Measurements from ENCODE around the gene NAA35.

Gene NAA35

DNA sequence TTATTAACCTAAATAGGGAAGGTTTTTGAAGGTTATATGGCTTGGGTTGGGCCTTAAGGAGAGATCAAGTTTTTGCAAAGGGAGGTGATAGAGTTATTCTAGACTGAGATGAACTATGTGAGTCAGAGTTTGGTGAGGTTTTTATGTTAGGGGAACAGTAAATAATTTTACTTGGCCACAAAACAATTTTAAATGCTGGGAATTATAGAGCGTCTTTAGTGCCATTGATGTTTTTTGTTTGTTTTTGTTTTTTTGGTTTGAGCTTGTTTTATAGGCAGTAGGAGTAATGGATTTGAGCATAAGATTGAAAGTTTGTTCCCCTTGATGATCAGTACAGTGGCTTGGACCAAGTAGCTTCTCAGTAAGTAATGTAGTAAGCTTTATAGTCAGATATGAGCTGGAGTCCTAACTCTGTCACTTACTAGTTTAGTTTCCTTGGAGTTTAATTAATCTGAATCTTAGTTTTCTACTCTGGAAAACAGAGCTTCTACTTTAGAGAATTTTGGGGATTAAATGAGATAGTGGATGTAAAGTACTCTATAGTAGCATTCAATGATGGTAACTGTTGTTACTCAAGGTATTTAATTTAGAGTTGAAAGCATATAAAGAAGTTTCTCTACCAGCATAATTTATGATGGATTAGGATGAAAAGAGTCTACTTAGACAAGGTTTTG, 2.9 kb downstream of the NAA35 start:
- DNase-seq: no peak
- H3K4me3 ChIP-seq (ENCODE audit: insufficient read depth, low read depth, low read length, poor library complexity, severe bottlenecking): no peak overlapping the region
- peaks cover 16% of the 10 kb centered on the region for H3K36me3 ChIP-seq (ENCODE audit: control insufficient read depth, insufficient read depth, low read length)
- peaks cover 16% of the 10 kb centered on the region for H3K4me1 ChIP-seq (ENCODE audit: control insufficient read depth, insufficient read depth, low read length, poor library complexity, severe bottlenecking)
- no peaks in the 10 kb centered on the region for H3K9me3 ChIP-seq (ENCODE audit: control insufficient read depth, low read length)
- H3K27ac ChIP-seq (ENCODE audit: insufficient read depth, low read length, poor library complexity, severe bottlenecking): no peak overlapping the region
- H3K27me3 ChIP-seq (replicated peaks; ENCODE audit: control insufficient read depth, insufficient read depth, low read length, poor library complexity, severe bottlenecking): no peaks in the 10 kb centered on the region

DNA sequence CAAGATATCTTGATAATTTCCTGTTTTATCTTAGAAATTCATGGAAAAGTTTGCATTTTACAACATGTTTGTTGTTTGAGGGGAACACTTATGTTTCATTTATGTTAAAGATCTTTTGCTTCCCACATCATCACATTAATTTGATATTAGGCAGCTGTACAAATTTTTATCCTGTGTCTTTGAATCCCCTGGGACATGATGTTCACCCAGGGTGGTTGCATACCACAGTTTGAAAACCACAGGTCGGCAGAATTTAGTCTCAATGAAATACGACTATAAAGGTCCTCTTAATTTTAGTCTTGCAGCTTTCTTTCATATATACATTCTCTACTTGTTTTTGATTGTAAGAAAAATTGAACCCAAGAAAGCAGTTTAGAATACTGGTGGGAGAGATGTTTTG, 3.7 kb downstream of the NAA35 start:
- Histone ChIP-seq H3K4me1 (ENCODE audit: control insufficient read depth, insufficient read depth, low read length, poor library complexity, severe bottlenecking) (peaks cover 15% of the 10 kb centered on the region), H3K36me3 (ENCODE audit: control insufficient read depth, insufficient read depth, low read length) (peaks cover 17% of the 10 kb centered on the region), H3K4me3 (ENCODE audit: insufficient read depth, low read depth, low read length, poor library complexity, severe bottlenecking) (no peak overlapping the region), H3K27ac (ENCODE audit: insufficient read depth, low read length, poor library complexity, severe bottlenecking) (no peak overlapping the region), H3K27me3 (replicated peaks; ENCODE audit: control insufficient read depth, insufficient read depth, low read length, poor library complexity, severe bottlenecking) (no peaks in the 10 kb centered on the region), H3K9me3 (ENCODE audit: control insufficient read depth, low read length) (no peaks in the 10 kb centered on the region)
- no peak for DNase-seq

GRCh38 chr9:85949586-85950335, 8.8 kb downstream of the NAA35 start:
- DNase-seq: no peak
- no peak overlapping the region for H3K27ac ChIP-seq (ENCODE audit: insufficient read depth, low read length, poor library complexity, severe bottlenecking)
- H3K36me3 ChIP-seq (ENCODE audit: control insufficient read depth, insufficient read depth, low read length): peaks cover 23% of the 10 kb centered on the region
- no peaks in the 10 kb centered on the region for H3K27me3 ChIP-seq (replicated peaks; ENCODE audit: control insufficient read depth, insufficient read depth, low read length, poor library complexity, severe bottlenecking)
- H3K4me3 ChIP-seq (ENCODE audit: insufficient read depth, low read depth, low read length, poor library complexity, severe bottlenecking): no peak overlapping the region
- H3K4me1 ChIP-seq (ENCODE audit: control insufficient read depth, insufficient read depth, low read length, poor library complexity, severe bottlenecking): no peaks in the 10 kb centered on the region
- no peaks in the 10 kb centered on the region for H3K9me3 ChIP-seq (ENCODE audit: control insufficient read depth, low read length)

DNA sequence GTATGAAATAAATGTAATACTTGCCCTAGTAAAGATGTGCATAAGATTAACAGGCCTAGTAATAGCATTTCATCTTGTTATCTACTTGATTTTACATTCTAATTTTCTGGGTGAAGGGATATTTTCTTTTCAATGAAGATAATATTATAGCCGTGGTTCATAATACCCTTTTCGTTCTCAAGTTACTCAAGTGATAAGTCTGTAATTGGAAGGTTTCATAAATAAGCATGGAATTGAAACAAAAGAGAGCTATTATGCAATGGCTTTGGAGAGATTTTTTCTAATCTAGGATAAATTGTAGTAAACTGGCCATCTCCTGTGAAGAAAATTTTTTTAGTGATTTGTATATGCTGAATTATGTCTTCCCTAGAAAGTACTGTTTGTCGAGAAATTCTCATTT, 19.0 kb downstream of the NAA35 start:
- Histone ChIP-seq H3K27me3 (replicated peaks; ENCODE audit: control insufficient read depth, insufficient read depth, low read length, poor library complexity, severe bottlenecking) (no peaks in the 10 kb centered on the region), H3K9me3 (ENCODE audit: control insufficient read depth, low read length) (no peaks in the 10 kb centered on the region), H3K27ac (ENCODE audit: insufficient read depth, low read length, poor library complexity, severe bottlenecking) (no peak overlapping the region), H3K36me3 (ENCODE audit: control insufficient read depth, insufficient read depth, low read length) (peaks cover 40% of the 10 kb centered on the region), H3K4me1 (ENCODE audit: control insufficient read depth, insufficient read depth, low read length, poor library complexity, severe bottlenecking) (no peaks in the 10 kb centered on the region), H3K4me3 (ENCODE audit: insufficient read depth, low read depth, low read length, poor library complexity, severe bottlenecking) (no peak overlapping the region)
- no peak for DNase-seq

- no peak overlapping the region for H3K4me3 ChIP-seq (ENCODE audit: insufficient read depth, low read depth, low read length, poor library complexity, severe bottlenecking)
- no peak for DNase-seq
Observed at GRCh38 chr9:85960688-85961093, 19.7 kb downstream of the NAA35 start.

DNA sequence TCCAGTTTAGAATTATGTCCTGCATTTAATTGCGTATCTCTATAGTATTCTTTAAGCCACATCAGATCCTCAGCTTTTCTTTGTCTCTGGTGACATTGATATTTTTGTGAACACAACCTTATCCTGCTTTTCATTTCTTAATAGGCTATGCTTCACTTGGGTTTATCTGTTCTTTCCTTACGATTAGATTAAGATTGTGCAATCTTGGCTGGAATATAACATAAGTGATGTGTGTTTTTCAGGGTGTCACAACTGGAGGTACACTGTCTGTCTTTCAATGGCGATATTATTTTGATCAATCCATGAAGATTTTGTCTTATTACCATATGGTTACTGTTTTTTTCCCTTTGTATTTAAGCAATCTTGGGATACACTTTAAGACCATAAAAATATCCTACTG, 23.6 kb downstream of the NAA35 start:
- Histone ChIP-seq H3K36me3 (ENCODE audit: control insufficient read depth, insufficient read depth, low read length) (peaks cover 53% of the 10 kb centered on the region), H3K27me3 (replicated peaks; ENCODE audit: control insufficient read depth, insufficient read depth, low read length, poor library complexity, severe bottlenecking) (no peaks in the 10 kb centered on the region), H3K4me3 (ENCODE audit: insufficient read depth, low read depth, low read length, poor library complexity, severe bottlenecking) (no peak overlapping the region), H3K27ac (ENCODE audit: insufficient read depth, low read length, poor library complexity, severe bottlenecking) (no peak overlapping the region), H3K9me3 (ENCODE audit: control insufficient read depth, low read length) (no peaks in the 10 kb centered on the region), H3K4me1 (ENCODE audit: control insufficient read depth, insufficient read depth, low read length, poor library complexity, severe bottlenecking) (no peaks in the 10 kb centered on the region)
- no peak for DNase-seq

More at GRCh38 chr9:85960688-85961093, 19.7 kb downstream of the NAA35 start:
- Histone ChIP-seq H3K27ac (ENCODE audit: insufficient read depth, low read length, poor library complexity, severe bottlenecking) (no peak overlapping the region), H3K4me1 (ENCODE audit: control insufficient read depth, insufficient read depth, low read length, poor library complexity, severe bottlenecking) (no peaks in the 10 kb centered on the region), H3K36me3 (ENCODE audit: control insufficient read depth, insufficient read depth, low read length) (peaks cover 46% of the 10 kb centered on the region), H3K27me3 (replicated peaks; ENCODE audit: control insufficient read depth, insufficient read depth, low read length, poor library complexity, severe bottlenecking) (no peaks in the 10 kb centered on the region), H3K9me3 (ENCODE audit: control insufficient read depth, low read length) (no peaks in the 10 kb centered on the region)

- no peak overlapping the region for H3K4me3 ChIP-seq (ENCODE audit: insufficient read depth, low read depth, low read length, poor library complexity, severe bottlenecking)
- H3K27me3 ChIP-seq (replicated peaks; ENCODE audit: control insufficient read depth, insufficient read depth, low read length, poor library complexity, severe bottlenecking): no peaks in the 10 kb centered on the region
- DNase-seq: no peak
- no peaks in the 10 kb centered on the region for H3K9me3 ChIP-seq (ENCODE audit: control insufficient read depth, low read length)
- no peaks in the 10 kb centered on the region for H3K4me1 ChIP-seq (ENCODE audit: control insufficient read depth, insufficient read depth, low read length, poor library complexity, severe bottlenecking)
- peaks cover 50% of the 10 kb centered on the region for H3K36me3 ChIP-seq (ENCODE audit: control insufficient read depth, insufficient read depth, low read length)
- H3K27ac ChIP-seq (ENCODE audit: insufficient read depth, low read length, poor library complexity, severe bottlenecking): no peak overlapping the region
Observed at GRCh38 chr9:85964949-85965348, 24.0 kb downstream of the NAA35 start.

DNA sequence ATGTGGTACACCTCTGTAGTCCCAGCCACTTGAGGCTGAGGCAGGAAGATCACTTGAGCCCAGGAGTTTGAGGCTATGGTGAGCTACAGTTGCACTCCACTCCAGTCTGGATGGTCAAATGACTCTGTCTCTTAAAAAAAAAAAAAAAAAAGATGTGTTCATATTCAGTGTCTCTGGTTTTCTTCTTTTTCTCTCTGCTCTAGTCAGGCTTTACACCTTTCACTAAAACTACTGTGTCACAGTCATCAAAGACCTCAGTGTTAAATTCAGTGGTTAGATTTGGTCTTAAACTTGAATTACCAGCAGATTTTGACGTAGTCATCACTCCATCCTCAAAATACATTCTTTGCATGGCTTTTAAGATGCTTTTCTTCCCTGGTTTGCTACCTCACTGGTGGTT, 28.8 kb downstream of the NAA35 start:
- H3K9me3 ChIP-seq (ENCODE audit: control insufficient read depth, low read length): no peaks in the 10 kb centered on the region
- no peak overlapping the region for H3K27ac ChIP-seq (ENCODE audit: insufficient read depth, low read length, poor library complexity, severe bottlenecking)
- no peak overlapping the region for H3K4me3 ChIP-seq (ENCODE audit: insufficient read depth, low read depth, low read length, poor library complexity, severe bottlenecking)
- no peaks in the 10 kb centered on the region for H3K27me3 ChIP-seq (replicated peaks; ENCODE audit: control insufficient read depth, insufficient read depth, low read length, poor library complexity, severe bottlenecking)
- no peaks in the 10 kb centered on the region for H3K4me1 ChIP-seq (ENCODE audit: control insufficient read depth, insufficient read depth, low read length, poor library complexity, severe bottlenecking)
- DNase-seq: no peak
- peaks cover 35% of the 10 kb centered on the region for H3K36me3 ChIP-seq (ENCODE audit: control insufficient read depth, insufficient read depth, low read length)

DNA sequence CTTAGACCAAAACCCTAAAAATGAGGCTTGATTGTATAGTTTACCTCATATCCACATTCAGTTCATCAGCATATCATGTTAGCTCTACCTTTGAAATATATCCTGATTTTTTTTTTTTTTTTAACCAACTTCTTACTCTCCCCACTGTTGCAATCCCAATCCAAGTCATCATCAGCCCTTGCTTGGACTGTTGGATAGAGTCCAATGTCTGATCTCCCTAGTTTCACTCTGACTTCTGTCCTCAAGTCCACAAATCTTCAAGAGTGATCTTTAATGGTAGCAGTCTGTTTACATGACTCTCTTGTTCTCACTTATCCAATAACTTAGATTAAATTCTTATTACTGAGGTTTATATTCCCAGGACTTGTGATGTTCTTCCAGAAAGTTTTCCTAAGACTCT, 30.8 kb downstream of the NAA35 start:
- Histone ChIP-seq H3K36me3 (ENCODE audit: control insufficient read depth, insufficient read depth, low read length) (peaks cover 28% of the 10 kb centered on the region), H3K9me3 (ENCODE audit: control insufficient read depth, low read length) (no peaks in the 10 kb centered on the region), H3K4me3 (ENCODE audit: insufficient read depth, low read depth, low read length, poor library complexity, severe bottlenecking) (no peak overlapping the region), H3K4me1 (ENCODE audit: control insufficient read depth, insufficient read depth, low read length, poor library complexity, severe bottlenecking) (no peaks in the 10 kb centered on the region), H3K27me3 (replicated peaks; ENCODE audit: control insufficient read depth, insufficient read depth, low read length, poor library complexity, severe bottlenecking) (no peaks in the 10 kb centered on the region), H3K27ac (ENCODE audit: insufficient read depth, low read length, poor library complexity, severe bottlenecking) (no peak overlapping the region)
- DNase-seq: no peak

- H3K27me3 ChIP-seq (replicated peaks; ENCODE audit: control insufficient read depth, insufficient read depth, low read length, poor library complexity, severe bottlenecking): no peaks in the 10 kb centered on the region
- H3K9me3 ChIP-seq (ENCODE audit: control insufficient read depth, low read length): no peaks in the 10 kb centered on the region
- DNase-seq: no peak
- H3K4me1 ChIP-seq (ENCODE audit: control insufficient read depth, insufficient read depth, low read length, poor library complexity, severe bottlenecking): no peaks in the 10 kb centered on the region
- peaks cover 38% of the 10 kb centered on the region for H3K36me3 ChIP-seq (ENCODE audit: control insufficient read depth, insufficient read depth, low read length)
- no peak overlapping the region for H3K27ac ChIP-seq (ENCODE audit: insufficient read depth, low read length, poor library complexity, severe bottlenecking)
- H3K4me3 ChIP-seq (ENCODE audit: insufficient read depth, low read depth, low read length, poor library complexity, severe bottlenecking): no peak overlapping the region
Observed at GRCh38 chr9:85973238-85973637, 32.3 kb downstream of the NAA35 start.
